Stomach smooth muscle (tissue), 2 donors: Measurements from ENCODE around the gene PBX3.

ENCODE experiments used
- H3K27ac ChIP-seq: one replicate; pipeline ENCODE4 v1.7.0; 2013; ENCODE audit warnings: mild to moderate bottlenecking, low read length, inconsistent platforms
- H3K27me3 ChIP-seq, 2 donors: one replicate each; pipeline ENCODE4 v1.7.0; 2013; ENCODE audit warnings: low read length in 2 of 2; ENCODE audit not compliant: insufficient read depth in 2 of 2, control insufficient read depth in 1 of 2
- H3K36me3 ChIP-seq, 2 donors: one replicate each; pipeline ENCODE4 v1.7.0; 2013; ENCODE audit warnings: low read length in 2 of 2; ENCODE audit not compliant: control insufficient read depth in 2 of 2, insufficient read depth in 2 of 2
- H3K4me1 ChIP-seq: one replicate; pipeline ENCODE4 v1.7.0; 2013; ENCODE audit warnings: low read length; ENCODE audit not compliant: control insufficient read depth, insufficient read depth
- H3K4me3 ChIP-seq, 2 donors: one replicate each; pipeline ENCODE4 v1.7.0; 2013; ENCODE audit warnings: low read length in 2 of 2
- H3K9ac ChIP-seq, 2 donors: one replicate each; pipeline ENCODE4 v1.7.0; 2013; ENCODE audit warnings: low read length in 2 of 2, mild to moderate bottlenecking in 1 of 2
- H3K9me3 ChIP-seq, 2 donors: one replicate each; pipeline ENCODE4 v1.7.0; 2013; ENCODE audit warnings: low read length in 2 of 2; ENCODE audit not compliant: control insufficient read depth in 2 of 2
- donor health status: healthy.
- donor health status: Pancreatic carcinoma.

Gene PBX3

GRCh38 chr9:125913551-125913950 is 166.4 kb downstream of the PBX3 start:
- peaks cover 4% of the 10 kb centered on the region for H3K4me1 ChIP-seq
- H3K27ac ChIP-seq: no peak overlapping the region
- H3K4me3 ChIP-seq: no peak overlapping the region
- H3K27me3 ChIP-seq: no peaks in the 10 kb centered on the region
- no peak overlapping the region for H3K9ac ChIP-seq
- no peaks in the 10 kb centered on the region for H3K36me3 ChIP-seq
- H3K9me3 ChIP-seq: no peaks in the 10 kb centered on the region

DNA sequence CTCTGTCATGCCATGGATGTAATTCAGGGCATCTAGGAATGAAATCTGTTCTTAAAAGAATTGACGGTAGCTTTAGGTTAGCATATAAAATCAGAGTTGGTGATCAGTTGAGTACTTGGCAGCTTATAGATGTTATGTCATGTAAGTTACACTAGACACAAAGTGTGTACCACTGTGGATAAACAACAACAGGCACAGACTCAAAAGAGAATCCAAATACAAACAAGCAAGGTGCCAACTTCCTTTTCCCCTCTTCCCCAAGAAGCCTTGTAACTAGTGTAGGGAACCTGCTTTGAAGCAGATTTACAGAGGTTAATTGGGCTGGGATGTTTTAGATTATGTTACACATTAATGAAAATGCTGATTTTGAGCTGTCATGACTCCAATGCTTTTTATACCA is 167.2 kb downstream of the PBX3 start:
- Histone ChIP-seq H3K9me3 (no peaks in the 10 kb centered on the region), H3K36me3 (no peaks in the 10 kb centered on the region), H3K9ac (no peak overlapping the region), H3K27me3 (no peaks in the 10 kb centered on the region), H3K4me1 (peaks cover 4% of the 10 kb centered on the region), H3K4me3 (no peak overlapping the region), H3K27ac (no peak overlapping the region)

GRCh38 chr9:125915606-125916005 is 168.4 kb downstream of the PBX3 start:
- Histone ChIP-seq H3K27ac (no peak overlapping the region), H3K36me3 (no peaks in the 10 kb centered on the region), H3K27me3 (no peaks in the 10 kb centered on the region), H3K4me3 (no peak overlapping the region), H3K9ac (no peak overlapping the region), H3K4me1 (no peaks in the 10 kb centered on the region), H3K9me3 (no peaks in the 10 kb centered on the region)

- Histone ChIP-seq H3K4me3 (no peak overlapping the region), H3K9ac (no peak overlapping the region), H3K27me3 (no peaks in the 10 kb centered on the region), H3K27ac (no peak overlapping the region), H3K36me3 (no peaks in the 10 kb centered on the region), H3K4me1 (no peaks in the 10 kb centered on the region), H3K9me3 (no peaks in the 10 kb centered on the region)
Measured at GRCh38 chr9:125919565-125919964, 172.4 kb downstream of the PBX3 start.

- Histone ChIP-seq H3K27ac (no peak overlapping the region), H3K27me3 (no peaks in the 10 kb centered on the region), H3K4me3 (no peak overlapping the region), H3K9me3 (no peaks in the 10 kb centered on the region), H3K4me1 (no peaks in the 10 kb centered on the region), H3K36me3 (no peaks in the 10 kb centered on the region), H3K9ac (no peak overlapping the region)
Measured at GRCh38 chr9:125920402-125920801, 173.2 kb downstream of the PBX3 start.

DNA sequence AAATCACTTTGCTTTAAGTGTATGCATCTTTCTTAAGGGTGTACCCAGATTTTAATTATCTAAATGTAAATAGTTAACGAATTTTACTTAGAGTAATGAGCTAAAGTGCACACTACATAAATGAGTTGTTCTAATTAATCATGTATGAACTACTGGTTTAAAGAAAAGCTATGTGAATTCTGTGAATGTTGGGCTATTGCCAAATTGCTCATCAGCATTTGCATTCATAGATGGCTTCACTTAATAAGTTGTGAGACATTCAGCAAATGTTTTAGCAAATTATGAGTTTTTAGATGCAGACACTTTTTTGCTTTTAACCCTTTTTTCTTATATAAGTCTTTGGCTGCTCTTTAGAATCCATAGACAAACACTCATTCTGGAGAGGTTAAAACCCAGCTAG is 175.7 kb downstream of the PBX3 start:
- Histone ChIP-seq H3K9ac (no peak overlapping the region), H3K36me3 (no peaks in the 10 kb centered on the region), H3K27ac (no peak overlapping the region), H3K27me3 (no peaks in the 10 kb centered on the region), H3K4me3 (no peak overlapping the region), H3K9me3 (no peaks in the 10 kb centered on the region), H3K4me1 (no peaks in the 10 kb centered on the region)

DNA sequence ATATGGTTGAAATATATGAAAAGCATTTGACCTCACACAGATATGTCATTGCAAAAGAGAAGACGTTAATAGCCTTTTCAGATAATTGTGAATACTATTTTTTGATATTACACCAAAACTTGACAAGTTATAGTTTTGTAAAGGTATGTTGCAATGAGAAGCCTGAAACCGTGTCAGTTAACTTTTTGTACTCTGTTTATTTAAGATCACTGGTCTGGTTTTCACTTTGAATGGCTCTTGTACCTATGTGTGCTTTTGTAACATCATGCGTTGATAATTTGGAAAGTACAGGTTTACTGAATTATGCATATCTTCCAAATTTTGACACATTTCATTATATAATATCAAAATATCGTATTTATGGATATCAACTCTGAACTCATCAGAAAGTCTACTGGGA is 177.2 kb downstream of the PBX3 start:
- no peaks in the 10 kb centered on the region for H3K27me3 ChIP-seq
- H3K4me1 ChIP-seq: no peaks in the 10 kb centered on the region
- no peak overlapping the region for H3K4me3 ChIP-seq
- no peak overlapping the region for H3K9ac ChIP-seq
- no peak overlapping the region for H3K27ac ChIP-seq
- H3K9me3 ChIP-seq: no peaks in the 10 kb centered on the region
- peaks cover 0 to under 1% of the 10 kb centered on the region in 2 donors for H3K36me3 ChIP-seq

- Histone ChIP-seq H3K27ac (no peak overlapping the region), H3K4me1 (no peaks in the 10 kb centered on the region), H3K9ac (no peak overlapping the region), H3K4me3 (no peak overlapping the region), H3K27me3 (no peaks in the 10 kb centered on the region), H3K9me3 (no peaks in the 10 kb centered on the region), H3K36me3 (peaks cover 0 to 2% of the 10 kb centered on the region in 2 donors)
Measured at GRCh38 chr9:125926936-125927335, 179.8 kb downstream of the PBX3 start.

DNA sequence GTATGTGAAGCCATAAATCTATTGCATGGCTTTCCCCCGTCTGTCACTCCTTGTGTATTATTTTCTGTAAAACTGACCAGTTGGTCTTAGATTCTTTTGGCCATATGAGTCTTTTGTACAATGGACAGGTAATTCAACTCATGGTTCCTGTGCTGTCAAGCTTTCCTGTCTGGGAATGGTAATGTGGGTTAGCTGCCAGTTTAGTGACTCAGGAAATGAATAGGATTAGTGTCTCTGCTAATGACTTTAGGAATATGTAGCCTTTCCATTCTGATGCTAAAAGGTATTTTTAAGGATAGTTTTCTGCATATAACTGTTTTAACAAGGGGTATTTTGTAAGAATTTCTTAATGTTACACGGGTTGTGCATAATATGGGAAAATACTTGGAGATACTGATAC is 182.7 kb downstream of the PBX3 start:
- Histone ChIP-seq H3K27ac (no peak overlapping the region), H3K36me3 (peaks cover 2 to 6% of the 10 kb centered on the region in 2 donors), H3K4me3 (no peak overlapping the region), H3K9me3 (no peaks in the 10 kb centered on the region), H3K27me3 (no peaks in the 10 kb centered on the region), H3K4me1 (no peaks in the 10 kb centered on the region), H3K9ac (no peak overlapping the region)

- Histone ChIP-seq H3K27me3 (no peaks in the 10 kb centered on the region), H3K36me3 (peaks cover 9 to 10% of the 10 kb centered on the region in 2 donors), H3K4me3 (no peak overlapping the region), H3K27ac (no peak overlapping the region), H3K4me1 (no peaks in the 10 kb centered on the region), H3K9me3 (no peaks in the 10 kb centered on the region), H3K9ac (no peak overlapping the region)
Measured at GRCh38 chr9:125931211-125931610, 184.0 kb downstream of the PBX3 start.

- Histone ChIP-seq H3K36me3 (peaks cover 9 to 10% of the 10 kb centered on the region in 2 donors), H3K27ac (peak overlapping the region; percentile 4), H3K4me1 (no peaks in the 10 kb centered on the region), H3K4me3 (no peak overlapping the region), H3K27me3 (no peaks in the 10 kb centered on the region), H3K9ac (no peak overlapping the region), H3K9me3 (no peaks in the 10 kb centered on the region)
Measured at GRCh38 chr9:125932012-125932411, 184.8 kb downstream of the PBX3 start.
